ENCODE measurements around the gene HDAC4.
"Not testable (repeated sequence)": the region's sequence is repeated elsewhere in the genome, so short reads cannot be mapped to it uniquely, and the experiment has no call there.

Gene HDAC4

DNA sequence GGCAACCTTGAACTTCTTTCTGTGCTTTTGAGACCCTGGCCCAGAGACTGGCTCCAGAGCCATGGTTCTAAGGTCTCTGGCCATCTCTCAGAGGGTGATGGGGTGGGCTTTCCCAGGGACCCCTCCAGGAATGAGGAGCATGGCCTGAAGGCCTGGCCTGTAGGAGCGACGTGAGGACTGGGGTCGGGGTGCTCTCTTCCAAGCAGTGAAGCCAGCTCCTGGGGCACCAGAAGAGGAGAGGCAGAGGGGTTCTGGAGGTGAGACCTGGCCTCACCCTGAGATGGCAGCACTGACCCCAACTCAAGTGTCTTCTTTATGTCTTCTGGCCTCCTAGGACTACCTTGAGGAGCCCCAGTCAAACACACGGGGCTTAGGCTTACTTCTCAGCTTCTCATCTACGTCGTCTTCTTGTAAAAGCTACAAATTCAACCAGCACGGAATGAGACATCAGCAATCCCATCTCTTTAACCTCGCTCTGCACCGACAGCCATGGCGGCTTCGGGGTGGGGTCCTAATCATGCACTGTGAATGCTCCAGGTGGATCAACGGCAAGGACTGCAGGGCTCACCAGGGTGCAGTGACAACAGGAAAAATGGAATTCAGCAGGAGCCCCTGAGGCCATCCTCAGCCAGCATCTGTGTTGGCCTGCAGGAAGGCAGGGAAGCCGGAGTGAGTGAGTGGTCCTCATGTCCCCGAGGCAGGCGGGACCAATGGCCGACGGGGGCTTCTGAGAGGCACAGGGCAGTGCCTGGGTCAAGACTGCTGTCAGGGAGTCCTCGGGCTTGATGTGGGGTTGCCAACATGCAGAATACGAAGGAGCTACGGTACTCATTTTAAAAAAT lies 214.1 kb downstream of the HDAC4 start:
- DNase-seq (ENCODE audit: low read depth) = no peak

DNA sequence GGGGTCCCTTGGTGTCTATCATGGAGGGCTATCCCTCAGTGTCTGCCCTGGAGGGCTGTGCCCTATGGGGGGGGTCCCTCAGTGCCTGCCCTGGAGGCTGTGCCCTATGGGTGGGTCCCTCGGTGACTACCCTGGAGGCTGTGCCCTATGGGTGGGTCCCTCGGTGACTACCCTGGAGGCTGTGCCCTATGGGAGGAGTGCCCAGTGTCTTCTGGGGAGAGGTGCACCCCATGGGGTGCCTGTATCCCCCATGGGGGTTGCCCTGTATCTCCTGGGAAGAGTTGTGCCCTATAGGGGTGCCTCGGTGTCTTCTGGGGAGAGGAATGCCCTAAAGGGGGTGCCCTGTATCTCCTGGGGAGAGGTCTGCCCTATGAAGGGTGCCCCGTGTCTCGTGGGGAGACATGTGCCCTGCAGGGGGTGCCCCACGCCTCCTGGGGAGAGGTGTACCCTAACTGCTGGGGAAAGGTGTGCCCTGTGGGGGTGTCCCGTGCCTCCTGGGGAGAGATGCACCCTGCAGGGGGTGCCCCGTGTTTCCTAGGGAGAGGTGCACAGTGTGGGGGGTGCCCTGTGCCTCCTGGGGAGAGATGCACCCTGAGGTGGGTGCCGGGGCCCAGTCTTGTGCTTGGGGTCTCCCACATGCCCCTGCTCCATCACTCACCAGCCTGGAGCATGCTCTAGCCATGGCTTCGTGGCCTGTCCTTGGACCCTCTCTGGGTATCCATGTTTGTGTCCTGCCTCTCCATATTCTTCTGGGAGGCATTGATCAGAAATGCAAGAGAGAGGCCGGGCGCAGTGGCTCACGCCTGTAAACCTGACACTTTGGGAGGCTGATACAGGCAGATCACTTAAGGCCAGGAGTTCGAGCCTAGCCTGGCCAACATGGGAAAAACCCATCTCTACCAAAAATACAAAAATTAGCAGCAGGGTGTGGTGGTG lies 215.6 kb downstream of the HDAC4 start:
- DNase-seq (ENCODE audit: low read depth) = no peak

DNA sequence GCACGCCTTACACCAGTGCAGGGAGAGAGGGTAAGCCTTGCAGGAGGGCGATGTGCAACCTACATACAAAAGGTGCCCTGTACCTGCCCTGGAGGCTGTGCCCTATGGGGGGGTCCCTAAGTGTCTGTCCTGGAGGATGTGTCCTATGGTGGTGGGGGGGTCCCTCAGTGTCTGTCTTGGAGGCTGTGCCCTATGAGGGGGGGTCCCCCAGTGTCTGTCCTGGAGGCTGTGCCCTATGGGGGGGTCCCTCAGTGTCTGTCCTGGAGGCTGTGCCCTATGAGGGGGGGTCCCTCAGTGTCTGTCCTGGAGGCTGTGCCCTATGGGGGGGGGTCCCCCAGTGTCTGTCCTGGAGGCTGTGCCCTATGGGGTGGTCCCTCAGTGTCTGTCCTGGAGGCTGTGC lies 216.6 kb downstream of the HDAC4 start:
- DNase-seq (ENCODE audit: low read depth) = no peak

DNA sequence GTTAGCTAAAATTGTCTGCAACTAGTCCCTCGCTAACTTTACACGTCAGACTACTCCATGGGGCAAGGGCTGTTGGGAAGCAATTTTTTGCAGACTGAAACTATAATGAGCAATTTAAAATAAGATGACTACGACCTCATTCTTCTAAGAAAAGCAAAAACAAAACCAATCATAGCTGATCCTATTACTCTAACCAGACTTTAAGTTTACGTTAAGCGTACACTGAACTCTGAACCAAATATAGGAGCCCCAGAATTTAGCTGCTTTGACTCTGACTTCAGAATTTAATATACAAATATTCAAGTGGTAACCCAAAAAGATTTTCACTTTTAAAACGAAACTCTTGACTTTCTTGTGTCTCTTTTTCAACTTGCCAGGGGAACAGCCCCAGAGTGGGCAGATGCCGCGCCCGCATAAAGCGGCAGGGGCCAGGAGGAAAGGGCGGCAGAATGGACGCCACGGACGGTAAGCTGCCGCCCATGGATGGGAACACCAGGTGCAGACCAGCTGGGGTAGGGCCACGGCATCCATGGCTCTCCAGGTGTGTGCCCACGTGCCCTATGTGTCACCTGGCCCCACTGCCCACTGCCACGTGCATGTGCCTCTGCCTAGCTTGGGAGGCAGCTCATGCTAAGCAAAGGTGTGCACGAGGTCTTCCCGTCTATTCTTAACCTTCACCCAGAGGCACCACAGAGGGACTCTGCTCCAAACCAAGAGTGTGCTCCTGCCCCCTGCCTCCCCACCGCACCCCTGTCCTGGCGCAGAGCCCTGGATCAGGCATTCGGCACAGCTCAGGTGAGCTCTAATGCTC lies 217.6 kb downstream of the HDAC4 start:
- no peak for DNase-seq (ENCODE audit: low read depth)

DNA sequence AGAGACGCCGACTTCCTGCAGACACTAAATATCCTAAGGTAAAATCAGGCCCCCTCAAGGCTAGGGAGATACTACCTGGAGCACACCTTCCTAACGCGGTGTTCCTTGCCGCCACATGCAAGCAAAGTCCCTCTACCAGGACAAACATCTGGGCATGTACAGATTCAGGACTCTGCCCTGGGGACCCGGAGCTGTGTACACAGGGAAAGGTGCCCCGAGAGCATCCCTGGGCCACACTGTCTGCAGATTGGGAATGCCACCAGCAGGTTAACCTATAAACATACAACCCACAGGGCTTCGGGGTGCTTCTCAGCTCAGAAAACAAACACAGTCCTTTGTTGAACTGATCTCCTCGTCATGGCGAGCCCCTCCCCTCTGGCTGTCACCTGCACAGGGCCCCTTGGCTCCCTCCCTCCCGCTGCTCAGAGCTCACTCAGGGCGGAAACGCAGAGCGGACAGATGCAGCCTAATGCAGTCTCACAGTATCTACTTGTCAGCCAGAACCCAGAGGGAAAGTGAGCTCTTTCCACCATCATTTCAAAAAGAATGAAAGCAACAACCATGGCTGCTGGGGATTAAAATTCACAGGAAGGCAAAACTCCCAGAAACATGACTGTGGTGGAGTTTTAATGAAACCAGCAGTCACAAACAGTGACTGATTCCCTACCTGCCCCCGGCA lies 218.8 kb downstream of the HDAC4 start:
- no peak for DNase-seq (ENCODE audit: low read depth)

DNA sequence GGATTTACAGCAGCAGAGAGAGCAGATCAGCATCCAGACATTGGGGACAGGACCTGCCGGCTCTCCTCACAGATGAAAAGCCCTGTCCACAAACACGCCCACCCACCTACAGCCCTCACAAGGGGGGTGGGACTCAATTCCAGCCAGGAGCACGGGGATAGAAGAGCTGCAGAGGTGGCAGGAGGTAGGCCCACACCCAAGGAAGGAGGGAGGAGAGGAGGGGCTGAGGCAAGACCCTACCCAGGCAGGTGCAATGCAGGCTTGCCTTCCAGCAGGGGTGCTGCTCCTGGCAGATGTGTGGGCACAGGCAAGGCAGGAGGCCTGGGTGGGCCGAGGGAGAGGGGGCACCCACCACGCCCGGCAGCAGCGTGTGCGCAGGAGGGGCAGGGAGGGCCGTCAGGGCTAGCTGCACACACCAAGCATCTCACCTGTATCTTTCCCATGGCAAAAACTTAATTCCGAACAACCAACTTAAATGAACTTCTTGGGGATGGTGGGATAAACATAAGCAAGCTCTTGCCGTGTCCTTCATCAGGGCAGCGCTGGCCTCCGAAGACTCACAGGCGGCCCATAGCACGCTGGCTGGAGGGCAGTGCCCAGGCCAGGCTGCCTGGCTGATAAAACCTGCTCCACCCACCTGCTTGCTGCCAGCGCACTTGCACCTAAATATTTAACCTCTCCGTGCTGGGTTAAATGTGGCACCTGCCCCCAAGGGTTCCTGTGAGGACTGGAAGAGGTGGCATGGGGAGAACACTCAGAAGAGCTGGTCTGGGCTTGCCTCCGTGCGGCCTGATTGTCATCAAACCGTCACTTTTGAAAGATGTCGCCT lies 219.5 kb downstream of the HDAC4 start:
- no peak for DNase-seq (ENCODE audit: low read depth)

DNA sequence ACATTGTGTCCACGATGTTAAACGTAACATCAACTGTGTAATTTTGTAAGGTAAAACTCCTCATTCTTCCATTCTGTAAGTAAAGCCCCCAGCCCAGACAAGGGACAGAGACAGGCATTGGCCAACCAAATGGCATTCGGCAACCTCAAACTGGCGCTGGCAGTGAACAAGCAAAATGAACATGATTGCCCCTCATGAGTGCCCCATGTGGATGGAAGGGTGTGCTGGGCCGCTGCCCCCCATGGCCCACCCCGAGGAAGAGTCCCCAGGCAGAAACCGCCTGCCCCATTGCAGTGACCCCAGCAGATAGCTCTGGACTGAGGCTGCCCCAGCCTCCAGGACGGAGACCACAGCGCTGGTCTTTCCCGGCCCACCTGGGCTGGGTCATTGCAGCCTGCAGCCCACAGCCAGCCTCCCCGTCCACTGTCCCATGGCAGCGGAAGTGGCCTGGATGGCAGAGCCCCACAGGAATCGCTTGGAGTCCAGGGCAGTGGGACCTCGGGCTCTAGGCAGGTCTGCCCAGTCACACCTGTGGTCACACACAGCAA lies 220.2 kb downstream of the HDAC4 start:
- no peak for DNase-seq (ENCODE audit: low read depth)

DNA sequence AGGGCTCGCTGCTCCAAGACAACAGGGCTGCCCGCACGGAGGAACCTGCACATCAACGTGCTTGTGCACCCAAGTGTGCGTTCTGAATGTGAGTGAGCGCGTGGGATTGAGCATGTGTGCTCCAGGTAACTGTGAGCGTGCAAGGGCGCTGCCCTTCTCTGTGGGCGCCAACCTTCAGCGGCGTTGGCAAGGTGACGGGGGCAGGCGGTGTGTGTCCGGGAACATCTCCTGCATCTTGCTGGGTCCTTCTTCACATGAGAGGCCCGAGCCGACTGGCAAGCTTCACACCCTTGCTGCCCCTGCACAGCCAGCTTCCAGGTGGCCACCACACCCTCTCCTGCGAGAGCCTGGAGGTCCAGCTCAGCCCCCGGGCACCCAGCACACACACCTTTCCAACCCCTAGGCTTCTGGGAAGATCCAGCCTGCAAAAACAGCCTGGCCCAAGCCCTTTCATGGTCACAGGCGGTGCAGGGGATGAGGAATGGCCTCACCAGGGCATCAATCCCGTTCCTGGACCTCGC lies 220.9 kb downstream of the HDAC4 start:
- DNase-seq (ENCODE audit: low read depth) = no peak

DNA sequence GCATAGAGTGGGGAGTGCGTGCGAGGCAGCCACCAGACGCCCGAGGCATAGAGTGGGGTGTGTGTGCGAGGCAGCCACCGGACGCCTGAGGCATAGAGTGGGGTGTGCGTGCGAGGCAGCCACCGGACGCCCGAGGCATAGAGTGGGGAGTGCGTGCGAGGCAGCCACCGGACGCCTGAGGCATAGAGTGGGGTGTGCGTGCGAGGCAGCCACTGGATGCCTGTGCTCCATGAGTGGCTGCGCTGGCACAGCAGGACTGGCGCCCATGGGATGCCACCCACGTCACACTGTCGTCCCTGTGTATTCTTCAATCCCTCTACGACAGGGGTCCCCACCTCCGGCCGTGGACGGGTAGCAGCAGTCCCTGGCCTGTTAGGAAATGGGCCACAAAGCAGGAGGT lies 221.9 kb downstream of the HDAC4 start:
- DNase-seq (ENCODE audit: low read depth) = no peak

DNA sequence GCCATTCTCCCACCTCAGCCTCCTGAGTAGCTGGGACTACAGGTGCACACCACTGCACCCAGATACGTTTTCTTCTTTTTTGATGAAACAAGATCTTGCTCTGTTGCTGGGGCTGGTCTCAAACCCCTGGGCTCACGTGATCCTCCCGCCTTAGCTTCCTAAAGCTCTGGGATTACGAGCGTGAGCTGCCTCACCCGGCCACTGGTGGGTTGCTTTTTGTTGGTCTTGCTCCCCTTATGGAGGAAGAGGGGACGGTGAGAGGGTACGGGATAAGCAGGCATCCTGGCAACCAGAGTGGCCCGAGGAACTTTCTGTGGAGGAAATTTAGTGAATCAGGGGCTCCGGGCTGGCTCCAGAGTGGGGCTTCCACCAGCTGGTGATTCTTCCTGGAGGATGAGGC lies 222.3 kb downstream of the HDAC4 start:
- DNase-seq (ENCODE audit: low read depth) = no peak

DNA sequence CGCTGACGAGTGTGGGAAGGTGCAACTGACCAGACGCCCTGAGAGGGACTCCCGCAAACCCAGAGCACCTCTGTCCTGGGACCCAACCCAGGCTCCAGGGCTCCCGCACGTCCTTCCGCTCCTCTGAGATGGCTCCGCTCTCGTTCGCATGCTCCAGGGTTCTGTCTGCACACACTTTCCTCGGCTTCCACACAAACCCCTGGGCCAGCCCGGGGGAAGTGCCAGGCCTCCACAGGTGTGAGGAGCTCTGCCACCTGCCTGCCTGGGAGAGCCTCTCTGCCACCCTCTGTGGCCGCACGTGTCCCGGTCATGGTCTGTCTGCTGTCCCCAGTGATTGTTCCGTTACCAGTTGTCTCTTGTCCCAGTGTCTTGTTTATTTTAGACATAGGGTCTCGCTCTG lies 222.9 kb downstream of the HDAC4 start:
- DNase-seq (ENCODE audit: low read depth) = no peak

DNA sequence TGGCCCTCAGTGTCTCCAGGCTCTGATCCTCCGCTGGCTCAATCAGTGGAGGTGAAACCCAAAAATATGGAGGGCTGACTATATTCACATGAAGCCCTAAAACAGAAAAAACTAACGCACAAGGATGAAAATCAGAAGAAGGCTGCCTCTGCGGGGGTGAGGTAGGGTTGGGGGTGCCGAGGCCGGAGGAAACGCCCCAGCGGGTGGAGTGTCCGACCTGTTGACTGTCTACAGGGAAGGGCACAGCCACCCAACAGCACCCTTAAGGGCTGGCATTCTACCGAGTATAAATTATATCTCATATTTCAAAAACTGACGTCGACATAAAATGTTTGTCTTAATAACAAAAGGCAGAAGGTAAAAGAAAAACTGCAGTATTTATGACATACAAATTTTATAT lies 223.5 kb downstream of the HDAC4 start:
- DNase-seq (ENCODE audit: low read depth) = no peak

DNA sequence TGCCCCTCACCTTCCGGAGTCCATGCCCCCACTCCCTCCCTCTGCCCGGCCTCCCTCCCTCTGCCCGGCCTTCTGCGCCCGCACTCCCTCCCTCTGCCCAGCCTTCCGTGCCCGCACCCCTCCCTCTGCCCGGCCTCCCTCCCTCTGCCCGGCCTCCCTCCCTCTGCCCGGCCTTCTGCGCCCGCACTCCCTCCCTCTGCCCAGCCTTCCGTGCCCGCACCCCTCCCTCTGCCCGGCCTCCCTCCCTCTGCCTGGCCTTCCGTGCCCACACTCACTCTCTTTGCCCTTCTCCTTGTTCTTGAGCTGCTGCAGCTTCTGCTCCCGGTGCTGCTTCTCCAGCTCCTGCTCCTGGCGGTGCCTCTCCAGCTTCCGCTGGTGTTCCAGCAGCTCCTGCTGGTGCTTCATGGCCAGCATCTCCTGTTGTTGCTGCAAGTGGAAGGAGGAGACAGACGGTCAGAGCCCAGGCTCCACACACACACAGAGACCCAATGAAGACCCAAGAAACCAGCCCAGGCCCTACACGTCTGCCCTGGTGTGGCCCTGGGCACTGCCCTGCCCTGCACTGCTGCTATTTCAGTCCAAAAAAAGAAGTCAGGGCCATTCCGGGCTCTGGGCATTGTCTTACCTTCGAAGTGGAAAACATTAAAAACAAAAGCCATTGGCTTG lies 224.5 kb downstream of the HDAC4 start:
- DNase-seq (ENCODE audit: low read depth) = not testable (repeated sequence)

DNA sequence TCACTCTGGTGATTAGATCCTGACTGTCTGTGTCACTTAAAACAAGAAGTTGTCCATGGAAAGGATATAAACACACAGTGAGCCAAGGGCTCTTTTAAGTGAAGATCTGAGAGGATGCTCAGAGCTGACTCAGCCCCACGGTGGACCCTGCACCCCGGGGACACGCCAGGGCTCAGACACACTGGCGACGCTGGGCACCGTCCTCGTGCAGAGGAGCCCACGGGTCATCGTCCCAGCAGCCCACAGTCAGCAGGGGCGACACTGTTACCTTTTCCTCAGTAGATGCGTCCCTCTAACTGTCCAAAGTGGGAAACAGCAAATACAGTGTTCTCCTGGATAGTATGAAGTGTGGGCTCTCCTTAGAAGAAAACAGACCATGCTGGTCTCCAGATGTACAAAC lies 225.6 kb downstream of the HDAC4 start:
- DNase-seq (ENCODE audit: low read depth) = no peak

DNA sequence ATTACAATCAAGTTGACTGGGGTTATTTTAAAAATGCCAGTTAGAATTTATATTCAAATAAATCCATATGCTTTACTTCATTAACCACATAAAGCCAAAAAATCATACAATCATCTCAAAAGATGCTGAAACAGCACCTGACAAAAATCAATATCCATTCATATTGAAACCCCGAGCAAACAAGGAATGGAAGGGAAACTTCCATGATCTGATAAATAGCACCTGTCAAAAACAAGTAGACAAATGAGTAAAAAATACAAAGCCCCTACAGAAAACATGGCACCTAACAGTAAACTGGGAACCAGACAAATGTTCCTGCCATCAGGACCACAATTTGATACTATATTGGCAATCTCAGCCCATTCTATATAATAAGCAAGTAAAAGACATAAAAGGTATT lies 227.5 kb downstream of the HDAC4 start:
- DNase-seq (ENCODE audit: low read depth) = no peak

DNA sequence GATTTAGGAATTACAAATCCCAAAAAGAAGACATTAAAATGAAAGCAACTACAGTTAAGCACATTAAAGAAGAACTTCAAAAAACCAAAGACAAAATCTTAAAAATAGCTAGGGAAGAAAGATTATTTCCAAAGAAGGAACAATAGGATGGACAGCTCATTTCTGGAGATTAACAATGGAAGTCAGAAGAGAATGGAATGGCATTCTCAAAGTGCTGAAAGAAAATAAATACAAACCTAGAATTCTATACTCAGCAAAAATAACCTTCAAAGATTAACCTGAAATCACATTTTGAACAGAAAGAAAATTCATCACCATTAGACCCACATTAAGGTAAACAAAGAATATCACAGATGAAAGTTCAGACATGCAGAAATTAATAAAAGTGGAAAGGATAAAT lies 229.2 kb downstream of the HDAC4 start:
- no peak for DNase-seq (ENCODE audit: low read depth)

DNA sequence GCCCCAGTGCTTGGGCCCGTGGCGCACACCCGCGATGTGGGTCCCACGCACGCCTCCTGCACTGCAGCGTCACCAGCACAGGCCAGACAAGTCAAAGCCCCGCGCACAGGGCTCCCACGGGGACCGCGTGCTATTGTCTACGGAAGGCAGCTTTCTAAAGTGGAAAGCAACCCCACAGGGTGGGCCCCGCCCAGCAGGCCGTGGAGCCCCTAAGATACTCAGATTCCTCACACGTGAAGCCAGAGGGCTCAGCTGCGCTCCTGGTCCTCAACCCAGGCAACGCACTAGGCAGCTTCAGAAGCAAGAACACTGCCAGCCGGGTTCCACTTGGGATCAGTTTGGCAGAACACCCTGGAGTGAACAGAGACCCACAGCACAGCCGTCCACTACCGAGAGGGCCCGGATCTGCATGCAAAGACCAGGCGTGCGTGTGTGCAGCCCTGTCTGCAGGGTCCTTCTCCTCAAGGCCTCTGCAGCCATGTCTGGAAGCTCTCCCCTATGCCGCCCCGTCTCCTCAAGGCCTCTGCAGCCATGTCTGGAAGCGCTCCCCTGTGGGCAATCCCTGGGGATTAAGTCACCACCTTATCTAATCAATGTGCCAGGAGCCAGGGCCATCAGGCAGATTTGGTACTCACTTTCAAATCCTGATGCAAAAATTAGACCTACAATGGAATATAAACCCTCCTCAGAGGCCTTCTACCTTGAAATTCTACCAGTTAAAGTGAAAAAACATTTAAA lies 231.3 kb downstream of the HDAC4 start:
- no peak for DNase-seq (ENCODE audit: low read depth)

DNA sequence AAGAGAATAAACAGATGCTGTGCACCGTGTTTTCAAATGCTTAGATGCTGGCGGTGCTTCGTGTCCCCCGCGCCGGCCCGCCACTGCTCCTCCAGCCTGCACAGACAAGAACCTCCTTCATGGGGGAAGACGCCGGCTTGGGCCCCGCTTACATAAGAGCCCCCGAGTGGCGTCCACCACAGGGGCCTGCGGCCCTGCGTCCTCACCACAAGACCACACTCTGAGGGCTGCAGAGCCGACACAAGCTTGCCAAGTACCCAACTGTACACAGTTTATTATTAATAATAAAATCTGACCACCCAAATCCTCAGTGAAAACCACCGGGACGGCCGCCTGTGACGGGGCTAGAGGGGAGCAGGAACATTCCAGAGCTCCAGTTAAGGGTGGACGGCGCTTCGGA lies 232.2 kb downstream of the HDAC4 start:
- no peak for DNase-seq (ENCODE audit: low read depth)
